ENCODE data around the gene MED25. TPM values are rescaled to one million over a fixed set of nuclear protein-coding genes. Genes with fewer than 3 reads are reported as not detected.

The MED25 gene
- polyA plus RNA-seq, 6 donors from 2014 or later: 21.2 to 49.7 (median 28.9) TPM

- ATAC-seq (ENCODE audit: low read depth in 2 of 2): no peak
- no peak for DNase-seq
- Mint-ChIP-seq H3K4me1 (peaks cover 31 to 37% (median 31%) of the 10 kb centered on the region in 3 donors), H3K27me3 (no peaks in the 10 kb centered on the region), H3K36me3 (no peaks in the 10 kb centered on the region), H3K4me3 (peak overlapping the region in 5 of 8 donors; percentile 22 to 94 (median 54)), H3K9me3 (peaks cover 0 to 4% (median 0%) of the 10 kb centered on the region in 7 donors), H3K27ac (peak overlapping the region in 4 of 6 donors; percentile 45 to 81 (median 54))
These were observed 35.8 kb downstream of the MED25 start for GRCh38 chr19:49853852-49854377.

- H3K27ac Mint-ChIP-seq: peak overlapping the region in 1 of 6 donors; percentile 45
- H3K36me3 Mint-ChIP-seq: no peaks in the 10 kb centered on the region
- no peak overlapping the region for H3K4me3 Mint-ChIP-seq
- H3K9me3 Mint-ChIP-seq: no peaks in the 10 kb centered on the region
- no peak for DNase-seq
- H3K4me1 Mint-ChIP-seq: peaks cover 25 to 31% (median 27%) of the 10 kb centered on the region in 3 donors
- no peaks in the 10 kb centered on the region for H3K27me3 Mint-ChIP-seq
- no peak for ATAC-seq (ENCODE audit: low read depth in 2 of 2)
These were observed 36.5 kb downstream of the MED25 start for GRCh38 chr19:49854378-49855263.

DNA sequence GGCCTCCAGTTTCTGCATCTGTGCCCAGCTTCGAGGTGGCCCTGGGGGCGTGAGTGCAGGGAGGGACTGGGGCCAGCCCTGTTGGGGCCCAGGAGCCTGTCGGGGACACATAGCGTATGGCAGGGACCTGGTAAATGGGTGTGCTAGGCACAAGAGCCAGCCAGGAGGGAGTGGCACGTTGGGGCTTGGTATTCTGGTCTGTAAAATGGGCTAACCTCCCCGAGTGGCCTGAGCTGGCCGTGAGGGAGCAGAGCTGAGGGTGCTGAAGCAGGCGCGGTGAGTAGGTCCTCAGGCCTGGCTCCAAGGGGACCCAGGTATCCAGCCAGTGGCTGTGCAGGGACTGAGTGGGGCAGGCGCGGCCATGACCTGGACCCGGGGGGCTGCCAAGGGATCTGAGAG lies 37.2 kb downstream of the MED25 start:
- H3K27ac Mint-ChIP-seq: peak overlapping the region in 1 of 6 donors; percentile 39
- no peaks in the 10 kb centered on the region for H3K27me3 Mint-ChIP-seq
- no peak for DNase-seq
- H3K9me3 Mint-ChIP-seq: no peaks in the 10 kb centered on the region
- H3K4me3 Mint-ChIP-seq: peak overlapping the region in 2 of 8 donors; percentile 2 to 60
- no peaks in the 10 kb centered on the region for H3K36me3 Mint-ChIP-seq
- H3K4me1 Mint-ChIP-seq: peaks cover 18 to 24% (median 21%) of the 10 kb centered on the region in 3 donors
- no peak for ATAC-seq (ENCODE audit: low read depth in 2 of 2)

- H3K4me1 Mint-ChIP-seq: peaks cover 18 to 23% (median 19%) of the 10 kb centered on the region in 3 donors
- H3K36me3 Mint-ChIP-seq: no peaks in the 10 kb centered on the region
- H3K27ac Mint-ChIP-seq: peak overlapping the region in 2 of 6 donors; percentile 38 to 39
- H3K9me3 Mint-ChIP-seq: no peaks in the 10 kb centered on the region
- no peak for DNase-seq
- H3K27me3 Mint-ChIP-seq: no peaks in the 10 kb centered on the region
- no peak for ATAC-seq (ENCODE audit: low read depth in 2 of 2)
- peak overlapping the region in 2 of 8 donors; percentile 24 to 60 for H3K4me3 Mint-ChIP-seq
These were observed 37.8 kb downstream of the MED25 start for GRCh38 chr19:49855676-49856573.

- Mint-ChIP-seq H3K4me3 (peak overlapping the region in 1 of 8 donors; percentile 24), H3K9me3 (no peaks in the 10 kb centered on the region), H3K27me3 (no peaks in the 10 kb centered on the region), H3K27ac (peak overlapping the region in 1 of 6 donors; percentile 38), H3K4me1 (peaks cover 18 to 23% (median 19%) of the 10 kb centered on the region in 3 donors), H3K36me3 (no peaks in the 10 kb centered on the region)
- no peak for ATAC-seq (ENCODE audit: low read depth in 2 of 2)
- DNase-seq: no peak
These were observed 38.5 kb downstream of the MED25 start for GRCh38 chr19:49856574-49857021.

GRCh38 chr19:49857061-49857837 lies 39.2 kb downstream of the MED25 start:
- Mint-ChIP-seq H3K9me3 (no peaks in the 10 kb centered on the region), H3K27me3 (no peaks in the 10 kb centered on the region), H3K4me3 (peak overlapping the region in 1 of 8 donors; percentile 7), H3K36me3 (no peaks in the 10 kb centered on the region), H3K27ac (peak overlapping the region in 1 of 6 donors; percentile 69), H3K4me1 (peaks cover 14 to 18% (median 16%) of the 10 kb centered on the region in 3 donors)
- DNase-seq: no peak
- no peak for ATAC-seq (ENCODE audit: low read depth in 2 of 2)

DNA sequence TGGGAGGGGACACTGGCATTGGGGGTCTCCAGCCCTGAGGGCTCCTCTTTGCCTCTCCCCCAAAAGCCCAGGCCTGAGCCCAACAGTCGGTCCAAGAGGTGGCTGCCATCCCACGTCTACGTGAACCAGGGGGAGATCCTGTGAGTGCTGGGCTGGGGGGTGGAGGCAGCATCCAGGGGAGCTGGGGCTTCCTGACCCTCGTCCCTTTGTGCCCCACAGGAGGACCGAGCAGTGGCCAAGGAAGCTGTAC lies 39.7 kb downstream of the MED25 start:
- DNase-seq (no peak), ATAC-seq (ENCODE audit: low read depth in 2 of 2) (no peak)
- H3K4me3 Mint-ChIP-seq: peak overlapping the region in 1 of 8 donors; percentile 7
- peaks cover 9 to 13% (median 11%) of the 10 kb centered on the region in 3 donors for H3K4me1 Mint-ChIP-seq
- peak overlapping the region in 1 of 6 donors; percentile 69 for H3K27ac Mint-ChIP-seq
- no peaks in the 10 kb centered on the region for H3K27me3 Mint-ChIP-seq
- H3K9me3 Mint-ChIP-seq: no peaks in the 10 kb centered on the region
- no peaks in the 10 kb centered on the region for H3K36me3 Mint-ChIP-seq

DNA sequence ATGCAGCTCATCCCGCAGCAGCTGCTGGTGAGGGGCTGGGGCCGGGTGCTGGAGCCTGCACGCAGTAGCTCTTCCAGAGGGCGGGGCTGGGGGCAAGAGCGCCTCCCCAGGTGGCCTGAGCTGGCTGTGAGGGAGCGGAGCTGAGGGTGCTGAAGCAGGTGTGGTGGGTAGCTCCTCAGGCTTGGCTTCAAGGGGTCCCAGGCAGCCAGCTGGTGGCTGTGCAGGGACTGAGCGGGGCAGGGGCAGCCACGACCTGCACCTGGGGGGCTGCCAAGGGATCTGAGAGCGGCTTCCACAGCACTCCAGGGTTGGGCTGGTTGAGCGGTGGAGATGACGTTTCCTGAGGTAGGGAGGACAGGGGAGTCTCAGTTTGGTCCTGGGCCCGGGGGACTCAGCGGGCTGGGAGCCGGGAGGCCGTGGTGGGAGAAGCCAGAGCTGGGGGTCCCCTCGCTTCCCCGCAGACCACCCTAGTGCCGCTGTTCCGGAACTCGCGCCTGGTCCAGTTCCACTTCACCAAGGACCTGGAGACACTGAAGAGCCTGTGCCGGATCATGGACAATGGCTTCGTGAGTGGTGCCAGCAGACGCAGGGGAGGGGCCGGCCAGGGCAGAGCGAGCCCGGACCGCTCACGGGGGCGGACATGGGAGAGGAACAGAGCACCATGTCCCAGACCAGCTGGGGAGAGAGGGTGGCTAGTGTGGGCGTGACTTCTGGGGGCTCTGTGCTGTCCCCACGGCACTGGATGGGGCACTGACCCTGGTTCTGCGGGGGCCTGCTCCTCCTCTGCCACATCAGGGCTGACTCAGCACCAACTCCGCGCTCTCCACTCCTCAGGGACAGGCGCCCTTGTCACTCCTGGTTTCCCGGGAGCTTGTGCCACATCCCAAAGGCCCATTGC lies 40.2 kb downstream of the MED25 start:
- peaks cover 11 to 15% (median 12%) of the 10 kb centered on the region in 3 donors for H3K4me1 Mint-ChIP-seq
- peaks cover 0 to 2% (median 0%) of the 10 kb centered on the region in 7 donors for H3K9me3 Mint-ChIP-seq
- DNase-seq (no peak), ATAC-seq (ENCODE audit: low read depth in 2 of 2) (no peak)
- H3K36me3 Mint-ChIP-seq: peaks cover 0 to 5% of the 10 kb centered on the region in 2 donors
- H3K27ac Mint-ChIP-seq: peak overlapping the region in 1 of 6 donors; percentile 69
- H3K4me3 Mint-ChIP-seq: peak overlapping the region in 1 of 8 donors; percentile 18
- H3K27me3 Mint-ChIP-seq: no peaks in the 10 kb centered on the region

DNA sequence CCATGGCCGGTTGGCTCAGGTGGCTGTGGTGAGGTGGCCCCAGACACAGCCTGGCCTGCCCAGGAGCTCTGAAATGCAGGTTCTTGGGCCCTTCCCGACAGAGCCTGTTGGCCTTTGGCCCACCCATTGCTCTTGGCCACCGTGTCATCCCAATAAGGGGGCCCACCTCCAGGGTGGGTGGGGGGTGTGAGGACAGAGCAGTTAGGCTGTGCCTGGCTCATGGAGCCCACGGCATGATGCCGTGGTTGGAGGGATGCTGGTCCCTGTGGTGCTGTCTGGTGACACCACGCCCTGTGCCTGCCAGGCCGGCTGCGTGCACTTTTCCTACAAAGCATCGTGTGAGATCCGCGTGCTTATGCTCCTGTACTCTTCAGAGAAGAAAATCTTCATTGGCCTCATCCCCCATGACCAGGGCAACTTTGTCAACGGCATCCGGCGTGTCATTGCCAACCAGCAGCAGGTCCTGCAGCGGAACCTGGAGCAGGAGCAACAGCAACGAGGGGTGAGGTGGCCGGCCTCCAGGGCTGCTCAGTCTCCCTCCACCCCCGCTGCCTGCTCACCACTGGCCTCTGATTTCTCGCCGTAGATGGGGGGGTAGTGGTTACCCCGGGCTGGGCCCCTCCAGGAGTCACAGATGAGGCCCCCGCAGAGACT lies 41.7 kb downstream of the MED25 start:
- Mint-ChIP-seq H3K4me1 (peaks cover 7 to 16% (median 13%) of the 10 kb centered on the region in 3 donors), H3K9me3 (peaks cover 0 to 2% (median 0%) of the 10 kb centered on the region in 7 donors), H3K36me3 (peaks cover 0 to 9% of the 10 kb centered on the region in 2 donors), H3K27ac (no peak overlapping the region), H3K4me3 (no peak overlapping the region), H3K27me3 (no peaks in the 10 kb centered on the region)
- no peak for ATAC-seq (ENCODE audit: low read depth in 2 of 2)
- DNase-seq: no peak

DNA sequence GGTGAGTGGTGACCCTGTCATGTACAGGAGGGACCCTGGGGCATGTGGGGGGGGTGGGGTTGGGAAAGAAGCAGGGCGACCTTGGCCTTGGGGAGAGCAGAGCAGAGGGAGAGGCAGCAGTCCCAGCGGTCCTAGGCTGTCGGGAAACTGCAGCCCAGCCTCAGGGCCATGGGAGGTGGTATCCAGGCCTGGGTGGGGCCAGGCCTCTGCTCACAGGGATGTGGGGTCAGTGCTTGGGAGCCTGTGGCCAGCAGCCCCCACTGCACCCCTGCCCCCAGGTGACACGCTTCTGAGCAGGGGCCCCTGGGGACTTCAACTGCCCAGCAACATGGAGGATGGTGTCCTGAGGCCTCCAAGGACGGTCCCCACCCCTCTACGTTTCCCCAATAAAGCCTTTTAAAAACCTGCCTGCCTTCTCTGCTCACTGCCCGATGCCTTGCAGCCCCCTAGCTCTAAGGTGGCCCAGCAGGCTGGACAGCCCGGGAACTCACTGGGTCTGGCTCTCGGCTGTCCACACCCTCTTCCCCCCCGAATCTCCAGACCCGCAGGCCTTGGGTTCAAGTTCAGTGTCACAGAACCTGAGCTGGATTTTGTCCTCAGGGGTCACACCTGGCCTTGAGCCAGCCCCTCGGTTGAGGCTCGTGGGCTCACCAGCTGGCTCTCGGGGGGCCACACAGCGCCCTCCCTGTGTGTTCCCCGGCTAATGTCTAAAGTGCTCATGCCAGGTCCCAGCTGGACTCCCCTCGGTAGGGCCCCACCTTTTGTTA lies 42.4 kb downstream of the MED25 start:
- H3K4me1 Mint-ChIP-seq: peaks cover 12 to 19% (median 14%) of the 10 kb centered on the region in 3 donors
- H3K36me3 Mint-ChIP-seq: peaks cover 0 to 9% of the 10 kb centered on the region in 2 donors
- no peak overlapping the region for H3K4me3 Mint-ChIP-seq
- no peaks in the 10 kb centered on the region for H3K27me3 Mint-ChIP-seq
- H3K27ac Mint-ChIP-seq: no peak overlapping the region
- peak in 1 of 2 donors; percentile 16 for ATAC-seq (ENCODE audit: low read depth in 2 of 2)
- DNase-seq: no peak
- H3K9me3 Mint-ChIP-seq: peaks cover 0 to 2% (median 0%) of the 10 kb centered on the region in 7 donors

DNA sequence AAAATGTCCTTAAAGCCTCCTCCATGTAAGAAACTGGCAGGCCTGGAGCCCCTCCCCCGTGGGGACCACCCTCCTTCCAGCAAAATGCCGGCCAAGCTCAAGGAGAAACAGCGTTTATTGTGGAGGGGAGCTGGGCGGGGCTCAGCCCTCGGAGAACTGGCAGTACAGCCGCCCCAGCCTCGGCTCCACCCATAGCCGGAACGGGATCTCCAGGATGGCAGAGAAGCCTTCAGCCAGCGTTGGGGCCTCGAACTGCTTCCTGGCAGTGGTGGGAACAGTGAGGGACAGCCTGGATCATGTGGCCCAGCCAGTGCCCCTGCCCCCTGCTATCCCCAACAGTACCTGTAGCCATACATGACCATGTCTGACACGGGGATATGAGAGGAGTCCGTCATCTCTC lies 43.0 kb downstream of the MED25 start:
- Mint-ChIP-seq H3K4me3 (no peak overlapping the region), H3K27ac (no peak overlapping the region), H3K4me1 (peaks cover 17 to 25% (median 18%) of the 10 kb centered on the region in 3 donors), H3K9me3 (peaks cover 0 to 2% (median 0%) of the 10 kb centered on the region in 7 donors), H3K27me3 (no peaks in the 10 kb centered on the region), H3K36me3 (peaks cover 0 to 9% of the 10 kb centered on the region in 2 donors)
- DNase-seq (no peak), ATAC-seq (ENCODE audit: low read depth in 2 of 2) (no peak)

Measured in naive B cell (primary cell).